A549 (cell line): ENCODE data around the gene ANGEL2. TPM values are rescaled to one million over a fixed set of nuclear protein-coding genes. Genes with fewer than 3 reads are reported as not detected.

Experiments used
- ATAC-seq, 2 experiments: fragments of 200-7000 bp in 1 of 2; fragments of >200 bp in 1 of 2; cut with Nextera tagmentation in 1 of 2; cut with Tn5 transposase in 1 of 2; 3 replicates each; pipeline versions ENCODE4 v1.8.0 to v1.9.1; 2018 to 2020; ENCODE audit warnings: mild to moderate bottlenecking in 1 of 2, moderate library complexity in 1 of 2
- CTCF ChIA-PET: fragments of 300-600 bp; sonication (Branson Sonifier 250); formaldehyde crosslinking; extraction: SDS; loops from one replicate; lab custom pipeline; 2021; ENCODE audit warnings: antibody characterized with exemption, inconsistent platforms; lab: Yijun Ruan, JAX
- POLR2A ChIA-PET: fragments of 350-600 bp; formaldehyde crosslinking; extraction: SDS; loops from one replicate; lab custom pipeline; 2021; ENCODE audit warnings: antibody characterized with exemption, inconsistent platforms; lab: Yijun Ruan, JAX
- DNase-seq, 2 experiments: peaks; one replicate each; pipeline versions ENCODE4 v3.0.0 to v3.0.0-alpha.2; 2011 to 2016; ENCODE audit warnings: low read depth in 1 of 2, low spot score in 1 of 2
- FAIRE-seq: peaks from 2 replicates; lab custom pipeline; 2011; peaks lifted over from hg19 to GRCh38; lab: Jason Lieb, UNC
- H3K27ac ChIP-seq, 2 experiments: fragments of >200 bp; sonication (Bioruptor Twin); formaldehyde crosslinking; 3 replicates each; pipeline ENCODE4 v1.5.1; 2016 to 2017
- H3K4me1 ChIP-seq: fragments of >200 bp; sonication (Bioruptor Twin); formaldehyde crosslinking; 3 replicates; pipeline ENCODE4 v1.6.1; 2016
- H3K4me2 ChIP-seq: fragments of >200 bp; sonication (Bioruptor Twin); formaldehyde crosslinking; 3 replicates; pipeline ENCODE4 v1.6.1; 2016
- H3K4me3 ChIP-seq: fragments of >200 bp; sonication (Bioruptor Twin); formaldehyde crosslinking; 3 replicates; pipeline ENCODE4 v1.5.1; 2016
- H3K9me3 ChIP-seq: fragments of >200 bp; sonication (Bioruptor Twin); formaldehyde crosslinking; 3 replicates; pipeline ENCODE4 v1.6.1; 2016
- CBX2 ChIP-seq: fragments of 200-600 bp; sonication (generic); IDR thresholded peaks from 2 replicates; pipeline ENCODE4 v1.6.1; 2016; ENCODE audit warnings: low read depth, mild to moderate bottlenecking, borderline replicate concordance
- CHD4 ChIP-seq: fragments of 200-600 bp; sonication (generic); IDR thresholded peaks from 2 replicates; pipeline ENCODE4 v1.6.1; 2016; ENCODE audit warnings: antibody characterized with exemption, mild to moderate bottlenecking, borderline replicate concordance
- E2F6 ChIP-seq: IDR thresholded peaks from 2 replicates; pipeline ENCODE4 v1.6.1; 2012; ENCODE audit warnings: low read depth, borderline replicate concordance
- EHF ChIP-seq: fragments of 250-450 bp; sonication (Bioruptor Pico); IDR thresholded peaks from 2 replicates; pipeline ENCODE4 v1.5.0; 2020; ENCODE audit warnings: mild to moderate bottlenecking
- ELK1 ChIP-seq: fragments of 150-350 bp; IDR thresholded peaks from 2 replicates; pipeline ENCODE4 v1.6.1; 2014; ENCODE audit warnings: low read depth, mild to moderate bottlenecking, low read length
- ESRRA ChIP-seq: fragments of 150-350 bp; IDR thresholded peaks from 2 replicates; pipeline ENCODE4 v1.6.1; 2014; ENCODE audit warnings: mild to moderate bottlenecking, low read length, borderline replicate concordance
- HDAC2 ChIP-seq: fragments of 200-600 bp; sonication (generic); IDR thresholded peaks from 2 replicates; pipeline ENCODE4 v1.6.1; 2016
- HOXB13 ChIP-seq: fragments of 250-450 bp; sonication (Bioruptor Pico); IDR thresholded peaks from 2 replicates; pipeline ENCODE4 v1.5.0; 2020; ENCODE audit warnings: low read depth, mild to moderate bottlenecking, moderate library complexity
- HOXB5 ChIP-seq: fragments of 250-450 bp; sonication (Bioruptor Pico); IDR thresholded peaks from 2 replicates; pipeline ENCODE4 v1.5.0; 2020; ENCODE audit warnings: mild to moderate bottlenecking, moderate library complexity
- JUN ChIP-seq, 2 experiments: fragments of >200 bp; sonication (Bioruptor Twin); formaldehyde crosslinking; IDR thresholded peaks; 2 replicates in 1 of 2; 3 replicates in 1 of 2; pipeline ENCODE4 v1.6.1; 2016 to 2017
- JUNB ChIP-seq: fragments of >200 bp; sonication (Bioruptor Twin); formaldehyde crosslinking; IDR thresholded peaks from 2 replicates; pipeline ENCODE4 v1.6.1; 2016
- KDM1A ChIP-seq: fragments of 200-600 bp; sonication (generic); IDR thresholded peaks from 2 replicates; pipeline ENCODE4 v1.6.1; 2016; ENCODE audit warnings: low read depth, mild to moderate bottlenecking
- MAX ChIP-seq: IDR thresholded peaks from 2 replicates; pipeline ENCODE4 v1.6.1; 2012
- MAZ ChIP-seq: fragments of 150-350 bp; IDR thresholded peaks from 2 replicates; pipeline ENCODE4 v1.6.1; 2014; ENCODE audit warnings: antibody characterized with exemption, low read depth, low read length, borderline replicate concordance
- MYC ChIP-seq: IDR thresholded peaks from 2 replicates; pipeline ENCODE4 v1.6.1; 2012; ENCODE audit warnings: mild to moderate bottlenecking, inconsistent platforms, low read length, improper control_type of control experiment, borderline replicate concordance
- NPAS2 ChIP-seq: fragments of 250-450 bp; sonication (Bioruptor Pico); IDR thresholded peaks from 2 replicates; pipeline ENCODE4 v1.8.0; 2022; ENCODE audit warnings: mild to moderate bottlenecking, moderate library complexity, borderline replicate concordance
- PHF8 ChIP-seq: fragments of 200-600 bp; sonication (generic); IDR thresholded peaks from 2 replicates; pipeline ENCODE4 v1.6.1; 2016; ENCODE audit warnings: low read depth, mild to moderate bottlenecking, antibody characterized with exemption, moderate library complexity, borderline replicate concordance
- RAD21 ChIP-seq, 2 experiments: fragments of >200 bp in 1 of 2; sonication (Bioruptor Twin) in 1 of 2; formaldehyde crosslinking in 1 of 2; IDR thresholded peaks in 1 of 2; conservative IDR thresholded peaks in 1 of 2; 2 replicates in 1 of 2; 3 replicates in 1 of 2; pipeline ENCODE4 v1.6.1; 2012 to 2018; ENCODE audit warnings: inconsistent platforms in 1 of 2
- RARB ChIP-seq: fragments of 250-450 bp; sonication (Bioruptor Pico); IDR thresholded peaks from 2 replicates; pipeline ENCODE4 v1.8.0; 2021; ENCODE audit warnings: mild to moderate bottlenecking, moderate library complexity
- RNF2 ChIP-seq: fragments of 200-600 bp; sonication (generic); IDR thresholded peaks from 2 replicates; pipeline ENCODE4 v1.6.1; 2016; ENCODE audit warnings: low read depth, mild to moderate bottlenecking, antibody characterized with exemption, moderate library complexity, borderline replicate concordance
- SREBF2 ChIP-seq: fragments of 450-650 bp; IDR thresholded peaks from 2 replicates; pipeline ENCODE4 v1.6.1; 2014; ENCODE audit warnings: mild to moderate bottlenecking, moderate library complexity
- TFCP2L1 ChIP-seq: fragments of 250-450 bp; sonication (Bioruptor Pico); IDR thresholded peaks from 2 replicates; pipeline ENCODE4 v1.5.0; 2021; ENCODE audit warnings: mild to moderate bottlenecking
- TP53 ChIP-seq: fragments of 250-450 bp; sonication (Bioruptor Pico); IDR thresholded peaks from 2 replicates; pipeline ENCODE4 v1.5.0; 2021; ENCODE audit warnings: mild to moderate bottlenecking, moderate library complexity
- ZC3H11A ChIP-seq: fragments of 450-650 bp; IDR thresholded peaks from 2 replicates; pipeline ENCODE4 v1.6.1; 2014; ENCODE audit warnings: antibody characterized with exemption, mild to moderate bottlenecking
- ZNF302 ChIP-seq: fragments of 250-450 bp; sonication (Bioruptor Pico); IDR thresholded peaks from 2 replicates; pipeline ENCODE4 v1.9.0; 2021; ENCODE audit warnings: inconsistent platforms, mild to moderate bottlenecking, moderate library complexity
- WGBS: methylation state at CpG from one replicate; pipeline ENCODE4 v1.1.6; 2017; ENCODE audit errors: missing lambda C conversion rate; 5-methylcytosine and 5-hydroxymethylcytosine counted together
- polyA plus RNA-seq, 4 experiments: library from polyadenylated mRNA; depleted of rRNA in 3 of 4; stranded (reverse); fragments of >200 nt; fragmentation: RNase III in 1 of 4; extraction: RNeasy Plus Mini Kit Qiagen cat#74134 plus additional on column Dnase treatment in 1 of 4; gene quantifications; 2 replicates in 3 of 4; 3 replicates in 1 of 4; pipeline ENCODE4 v1.2.3, GENCODE V29; 2011 to 2017

Gene ANGEL2
- polyA plus RNA-seq, 2 of the 4 experiments (the other 2 are of a cell fraction): 20.4 to 38.9 TPM

GRCh38 chr1:213041443-213041842, 25.8 kb upstream of the ANGEL2 start (continued):
- TF ChIP-seq MAX (no peak), ESRRA (no peak), MAZ (no peak), ZC3H11A (no peak), HDAC2 (no peak)

- FAIRE-seq (no peak), DNase-seq (no peak), ATAC-seq (no peak)
- WGBS: 47% methylated on average over 2 of the region's 2 CpGs
- Histone ChIP-seq H3K4me1 (0 out of 3 replicates have a peak, but pooled peaks cover 3% of the 10 kb centered on the region), H3K4me3 (no peak overlapping the region), H3K4me2 (no peak overlapping the region), H3K9me3 (peaks cover 8% of the 10 kb centered on the region; the same call in 2 of the 3 replicates), H3K27ac (no peak overlapping the region)
- CTCF ChIA-PET: interaction anchor here (1.9 kb wide), 1 partner anchor 41 kb away, joined by 7 read pairs; no protein-coding TSS in a partner anchor
- TF ChIP-seq ZNF302 (CRISPR knock-in tag) (no peak), E2F6 (no peak), PHF8 (no peak), ESRRA (no peak), HOXB5 (CRISPR knock-in tag) (no peak), MYC (no peak), CBX2 (no peak), HDAC2 (no peak), TFCP2L1 (CRISPR knock-in tag) (no peak), JUNB (no peak), RAD21 (conservative IDR thresholded peaks at IDR 0.05 in 1 of 2, IDR thresholded peaks at IDR 0.05 in 1 of 2) (no peak)
- POLR2A ChIA-PET: no interaction called here
Measured at GRCh38 chr1:213035573-213035972, 19.9 kb upstream of the ANGEL2 start.

GRCh38 chr1:213034713-213035112, 19.0 kb upstream of the ANGEL2 start:
- Histone ChIP-seq H3K4me2 (no peak overlapping the region), H3K4me3 (no peak overlapping the region), H3K27ac (no peak overlapping the region), H3K4me1 (0 out of 3 replicates have a peak, but pooled peaks cover 1% of the 10 kb centered on the region), H3K9me3 (peaks cover 8% of the 10 kb centered on the region; the same call in 2 of the 3 replicates)
- no peak for TF ChIP-seq TFCP2L1 (CRISPR knock-in tag)
- no peak for TF ChIP-seq TP53
- TF ChIP-seq HDAC2: no peak
- no peak for TF ChIP-seq NPAS2 (CRISPR knock-in tag)
- no peak for TF ChIP-seq KDM1A
- no peak for TF ChIP-seq EHF
- no peak for TF ChIP-seq HOXB5 (CRISPR knock-in tag)
- TF ChIP-seq SREBF2: no peak
- no peak for TF ChIP-seq RARB (CRISPR knock-in tag)
- TF ChIP-seq CBX2: no peak
- no peak for TF ChIP-seq CHD4
- no peak for TF ChIP-seq MYC
- TF ChIP-seq HOXB13 (CRISPR knock-in tag): no peak
- no peak for TF ChIP-seq ESRRA
- TF ChIP-seq RNF2: no peak
- TF ChIP-seq ELK1: no peak
- no peak for TF ChIP-seq JUN (IDR thresholded peaks at IDR 0.05)
- FAIRE-seq (no peak), ATAC-seq (no peak), DNase-seq (no peak)
- ChIA-PET CTCF (no interaction called here), POLR2A (no interaction called here)
- 54% methylated on average over 1 of the region's 1 CpG for WGBS
